Measurements from ENCODE around the gene LMOD1. TPM values are rescaled to one million over a fixed set of nuclear protein-coding genes. Genes with fewer than 3 reads are reported as not detected.

Gene LMOD1
- total and polyA plus RNA-seq, 2 donors (not counting 3 experiments of a cell fraction or from before 2014, with no cell fraction given): 0.19 to 0.33 TPM

DNA sequence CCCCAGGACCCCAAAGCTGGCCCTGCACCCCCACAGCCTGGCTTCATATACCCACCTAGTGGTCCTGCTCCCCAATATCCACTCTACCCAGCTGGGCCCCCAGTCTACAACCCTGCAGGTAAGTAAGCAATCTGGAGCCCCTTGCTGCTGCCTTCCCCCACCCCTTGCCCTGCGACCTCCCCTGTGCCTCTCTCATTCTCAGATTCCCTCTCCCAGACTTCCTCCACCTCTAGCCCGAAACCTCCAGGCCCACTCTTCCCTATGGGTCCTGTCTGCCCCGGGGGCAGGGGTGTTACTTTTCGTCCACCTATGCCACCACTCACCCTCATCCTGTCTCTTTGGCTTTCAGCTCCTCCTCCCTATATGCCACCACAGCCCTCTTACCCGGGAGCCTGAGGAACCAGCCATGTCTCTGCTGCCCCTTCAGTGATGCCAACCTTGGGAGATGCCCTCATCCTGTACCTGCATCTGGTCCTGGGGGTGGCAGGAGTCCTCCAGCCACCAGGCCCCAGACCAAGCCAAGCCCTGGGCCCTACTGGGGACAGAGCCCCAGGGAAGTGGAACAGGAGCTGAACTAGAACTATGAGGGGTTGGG lies 54.8 kb downstream of the LMOD1 start:
- H3K27ac ChIP-seq (ENCODE audit: insufficient read depth, low read depth, low read length): no peak overlapping the region
- intact Hi-C loops (cut with micrococcal nuclease): no loop called here
- BruUV-seq (replicated peaks): no TSS peak
- H3K9me1 ChIP-seq (replicated peaks; ENCODE audit: control insufficient read depth, extremely low read depth, insufficient read depth, low read length): no peaks in the 10 kb centered on the region
- no peak overlapping the region for H3K4me2 ChIP-seq (ENCODE audit: insufficient read depth, low read length)
- no peaks in the 10 kb centered on the region for H3K79me2 ChIP-seq (ENCODE audit: control insufficient read depth, insufficient read depth, low read length)
- H3K4me1 ChIP-seq (ENCODE audit: control insufficient read depth, extremely low read depth, insufficient read depth, low read length): peaks cover 10% of the 10 kb centered on the region
- H4K20me1 ChIP-seq (replicated peaks; ENCODE audit: control insufficient read depth, extremely low read depth, insufficient read depth, low read length): no peaks in the 10 kb centered on the region
- H2AFZ ChIP-seq (ENCODE audit: low read depth, low read length): no peak overlapping the region
- ChIA-PET POLR2A (no interaction called here), CTCF (interaction anchor here (0.7 to 10.8 kb wide), 4 partner anchors 14 to 77 kb away, joined by 3 to 577 read pairs (median 6); no protein-coding TSS in a partner anchor)
- DNase-seq (ENCODE audit: low read depth, low spot score): no peak
- dilution Hi-C loops (cut with MboI; ENCODE audit: extremely low pct_ligation_motif_present, low sequenced_read_pairs): no loop called here
- no peak for TF ChIP-seq MYC (IDR thresholded peaks at IDR 0.05; ENCODE audit: low read depth, low read length)
- no peak for TF ChIP-seq POLR2AphosphoS5 (IDR thresholded peaks at IDR 0.05; ENCODE audit: insufficient read depth, low read depth, low read length)
- TF ChIP-seq GATA2 (IDR thresholded peaks at IDR 0.05; ENCODE audit: insufficient read depth, insufficient read length, low read depth, low read length): no peak
- TF ChIP-seq FOS (IDR thresholded peaks at IDR 0.05; ENCODE audit: borderline replicate concordance, insufficient read depth, low read length): no peak
- no peak for TF ChIP-seq POLR2A (IDR thresholded peaks at IDR 0.05; ENCODE audit: low read depth, low read length)
- no peaks in the 10 kb centered on the region for H3K9me3 ChIP-seq (replicated peaks; ENCODE audit: control insufficient read depth, insufficient read depth, low read length)
- no peak overlapping the region for H3K9ac ChIP-seq (replicated peaks; ENCODE audit: extremely low read depth, insufficient read depth, low read length)
- H3K27me3 ChIP-seq (ENCODE audit: control insufficient read depth in 2 of 2, insufficient read depth in 2 of 2, low read length in 2 of 2): no peaks in the 10 kb centered on the region
- FAIRE-seq: no peak
- H3K36me3 ChIP-seq (ENCODE audit: control insufficient read depth in 2 of 2, extremely low read depth in 1 of 2, insufficient read depth in 2 of 2, low read length in 2 of 2): no peaks in the 10 kb centered on the region
- no peak overlapping the region for H3K4me3 ChIP-seq (replicated peaks in 1 of 3; ENCODE audit: insufficient read depth in 1 of 3, low read depth in 1 of 3, low read length in 3 of 3)

- no peaks in the 10 kb centered on the region for H3K79me2 ChIP-seq (ENCODE audit: control insufficient read depth, insufficient read depth, low read length)
- H4K20me1 ChIP-seq (replicated peaks; ENCODE audit: control insufficient read depth, extremely low read depth, insufficient read depth, low read length): no peaks in the 10 kb centered on the region
- BruUV-seq (replicated peaks): no TSS peak
- no peak overlapping the region for H3K9ac ChIP-seq (replicated peaks; ENCODE audit: extremely low read depth, insufficient read depth, low read length)
- no peaks in the 10 kb centered on the region for H3K9me3 ChIP-seq (replicated peaks; ENCODE audit: control insufficient read depth, insufficient read depth, low read length)
- POLR2A ChIA-PET: no interaction called here
- no peak overlapping the region for H3K4me2 ChIP-seq (ENCODE audit: insufficient read depth, low read length)
- DNase-seq (ENCODE audit: low read depth, low spot score) (no peak), FAIRE-seq (no peak)
- CTCF ChIA-PET: interaction anchor here (0.7 to 10.8 kb wide), 3 partner anchors 13 to 78 kb away, joined by 3 to 577 read pairs (median 7); no protein-coding TSS in a partner anchor
- H3K27ac ChIP-seq (ENCODE audit: insufficient read depth, low read depth, low read length): no peak overlapping the region
- no peak overlapping the region for H3K4me3 ChIP-seq (replicated peaks in 1 of 3; ENCODE audit: insufficient read depth in 1 of 3, low read depth in 1 of 3, low read length in 3 of 3)
- dilution Hi-C loops (cut with MboI; ENCODE audit: extremely low pct_ligation_motif_present, low sequenced_read_pairs): no loop called here
- TF ChIP-seq, protein P1, sequence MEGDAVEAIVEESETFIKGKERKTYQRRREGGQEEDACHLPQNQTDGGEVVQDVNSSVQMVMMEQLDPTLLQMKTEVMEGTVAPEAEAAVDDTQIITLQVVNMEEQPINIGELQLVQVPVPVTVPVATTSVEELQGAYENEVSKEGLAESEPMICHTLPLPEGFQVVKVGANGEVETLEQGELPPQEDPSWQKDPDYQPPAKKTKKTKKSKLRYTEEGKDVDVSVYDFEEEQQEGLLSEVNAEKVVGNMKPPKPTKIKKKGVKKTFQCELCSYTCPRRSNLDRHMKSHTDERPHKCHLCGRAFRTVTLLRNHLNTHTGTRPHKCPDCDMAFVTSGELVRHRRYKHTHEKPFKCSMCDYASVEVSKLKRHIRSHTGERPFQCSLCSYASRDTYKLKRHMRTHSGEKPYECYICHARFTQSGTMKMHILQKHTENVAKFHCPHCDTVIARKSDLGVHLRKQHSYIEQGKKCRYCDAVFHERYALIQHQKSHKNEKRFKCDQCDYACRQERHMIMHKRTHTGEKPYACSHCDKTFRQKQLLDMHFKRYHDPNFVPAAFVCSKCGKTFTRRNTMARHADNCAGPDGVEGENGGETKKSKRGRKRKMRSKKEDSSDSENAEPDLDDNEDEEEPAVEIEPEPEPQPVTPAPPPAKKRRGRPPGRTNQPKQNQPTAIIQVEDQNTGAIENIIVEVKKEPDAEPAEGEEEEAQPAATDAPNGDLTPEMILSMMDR (IDR thresholded peaks at IDR 0.05; ENCODE audit: extremely low read depth in 1 of 2, insufficient read depth in 1 of 2, low read depth in 1 of 2, low read length in 2 of 2): no peak
- no peak for TF ChIP-seq MAX (IDR thresholded peaks at IDR 0.05; ENCODE audit: insufficient read depth, insufficient read length)
- TF ChIP-seq EZH2 (IDR thresholded peaks at IDR 0.05; ENCODE audit: borderline replicate concordance, low read depth, low read length, severe bottlenecking): no peak
- TF ChIP-seq MYC (IDR thresholded peaks at IDR 0.05; ENCODE audit: low read depth, low read length): no peak
- no peak for TF ChIP-seq POLR2AphosphoS5 (IDR thresholded peaks at IDR 0.05; ENCODE audit: insufficient read depth, low read depth, low read length)
- no peak for TF ChIP-seq FOS (IDR thresholded peaks at IDR 0.05; ENCODE audit: borderline replicate concordance, insufficient read depth, low read length)
- TF ChIP-seq GATA2 (IDR thresholded peaks at IDR 0.05; ENCODE audit: insufficient read depth, insufficient read length, low read depth, low read length): no peak
- TF ChIP-seq POLR2A (IDR thresholded peaks at IDR 0.05; ENCODE audit: low read depth, low read length): no peak
- no peak for TF ChIP-seq JUN (IDR thresholded peaks at IDR 0.05; ENCODE audit: borderline replicate concordance, insufficient read depth, insufficient read length, low read depth)
- H3K36me3 ChIP-seq (ENCODE audit: control insufficient read depth in 2 of 2, extremely low read depth in 1 of 2, insufficient read depth in 2 of 2, low read length in 2 of 2): no peaks in the 10 kb centered on the region
- intact Hi-C loops (cut with micrococcal nuclease): no loop called here
- H3K27me3 ChIP-seq (ENCODE audit: control insufficient read depth in 2 of 2, insufficient read depth in 2 of 2, low read length in 2 of 2): no peaks in the 10 kb centered on the region
- H3K9me1 ChIP-seq (replicated peaks; ENCODE audit: control insufficient read depth, extremely low read depth, insufficient read depth, low read length): no peaks in the 10 kb centered on the region
- H2AFZ ChIP-seq (ENCODE audit: low read depth, low read length): no peak overlapping the region
- peaks cover 6% of the 10 kb centered on the region for H3K4me1 ChIP-seq (ENCODE audit: control insufficient read depth, extremely low read depth, insufficient read depth, low read length)
Measured at GRCh38 chr1:201890806-201891450, 55.4 kb downstream of the LMOD1 start.

All from endothelial cell of umbilical vein (primary cell).